Hepatocyte (in vitro differentiated cells): ENCODE measurements around the gene OLFML1.

Experiments
- CTCF ChIP-seq: fragments of 200-600 bp; sonication (generic); IDR thresholded peaks from 2 replicates; pipeline ENCODE4 v1.5.1; 2016; ENCODE audit warnings: antibody characterized with exemption, mild to moderate bottlenecking; ENCODE audit not compliant: poor library complexity
- EZH2 ChIP-seq: fragments of 200-600 bp; sonication (generic); IDR thresholded peaks from 2 replicates; pipeline ENCODE4 v1.6.1; 2016; ENCODE audit warnings: antibody characterized with exemption, mild to moderate bottlenecking, borderline replicate concordance
- EZH2phosphoT487 ChIP-seq: fragments of 200-600 bp; sonication (generic); IDR thresholded peaks from one replicate; pipeline ENCODE4 v1.6.1; 2018; ENCODE audit warnings: antibody characterized with exemption, mild to moderate bottlenecking, low read depth, moderate library complexity; ENCODE audit not compliant: unreplicated experiment, severe bottlenecking

GRCh38 chr11:7467652-7468051 is 17.7 kb upstream of the OLFML1 start:
- TF ChIP-seq CTCF, result no peak
- TF ChIP-seq EZH2phosphoT487, result no peak
- no peak for TF ChIP-seq EZH2
